Gastroesophageal sphincter (tissue), 2 donors: ENCODE results near the gene KRT3.

ENCODE experiments used
- EP300 ChIP-seq: sonication (generic); formaldehyde crosslinking; IDR thresholded peaks from one replicate; pipeline ENCODE4 v1.6.1; 2017; ENCODE audit warnings: antibody characterized with exemption, mild to moderate bottlenecking
- POLR2A ChIP-seq, 2 donors: fragments of 450-650 bp; IDR thresholded peaks; one replicate each; pipeline ENCODE4 v1.6.1; 2017; ENCODE audit warnings: antibody characterized with exemption in 2 of 2, mild to moderate bottlenecking in 2 of 2, moderate library complexity in 1 of 2
- POLR2AphosphoS5 ChIP-seq: sonication (generic); formaldehyde crosslinking; IDR thresholded peaks from one replicate; pipeline ENCODE4 v1.6.1; 2017; ENCODE audit warnings: antibody characterized with exemption

DNA sequence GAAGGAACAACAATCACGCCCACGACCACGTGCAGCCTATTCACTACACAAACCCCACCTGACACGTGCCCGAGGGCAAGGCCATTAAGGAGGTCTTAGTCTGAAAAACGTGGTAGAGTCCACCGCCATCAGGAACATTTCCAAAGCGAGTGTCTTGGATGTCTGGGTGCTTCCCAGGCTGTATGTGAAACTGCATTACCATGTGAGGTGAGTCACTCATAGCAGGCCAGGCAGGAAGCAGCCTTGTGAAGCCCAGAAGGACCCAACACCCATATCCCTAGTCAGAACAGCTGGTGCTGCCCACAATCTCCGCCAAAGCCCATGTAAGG, 41.5 kb upstream of the KRT3 start:
- TF ChIP-seq POLR2A (IDR thresholded peaks at IDR 0.05) (no peak), POLR2AphosphoS5 (no peak), EP300 (no peak)
